Measurements from ENCODE around the gene VWA5B1. TPM values are rescaled to one million over a fixed set of nuclear protein-coding genes. Genes with fewer than 3 reads are reported as not detected.

The VWA5B1 gene, protein sequence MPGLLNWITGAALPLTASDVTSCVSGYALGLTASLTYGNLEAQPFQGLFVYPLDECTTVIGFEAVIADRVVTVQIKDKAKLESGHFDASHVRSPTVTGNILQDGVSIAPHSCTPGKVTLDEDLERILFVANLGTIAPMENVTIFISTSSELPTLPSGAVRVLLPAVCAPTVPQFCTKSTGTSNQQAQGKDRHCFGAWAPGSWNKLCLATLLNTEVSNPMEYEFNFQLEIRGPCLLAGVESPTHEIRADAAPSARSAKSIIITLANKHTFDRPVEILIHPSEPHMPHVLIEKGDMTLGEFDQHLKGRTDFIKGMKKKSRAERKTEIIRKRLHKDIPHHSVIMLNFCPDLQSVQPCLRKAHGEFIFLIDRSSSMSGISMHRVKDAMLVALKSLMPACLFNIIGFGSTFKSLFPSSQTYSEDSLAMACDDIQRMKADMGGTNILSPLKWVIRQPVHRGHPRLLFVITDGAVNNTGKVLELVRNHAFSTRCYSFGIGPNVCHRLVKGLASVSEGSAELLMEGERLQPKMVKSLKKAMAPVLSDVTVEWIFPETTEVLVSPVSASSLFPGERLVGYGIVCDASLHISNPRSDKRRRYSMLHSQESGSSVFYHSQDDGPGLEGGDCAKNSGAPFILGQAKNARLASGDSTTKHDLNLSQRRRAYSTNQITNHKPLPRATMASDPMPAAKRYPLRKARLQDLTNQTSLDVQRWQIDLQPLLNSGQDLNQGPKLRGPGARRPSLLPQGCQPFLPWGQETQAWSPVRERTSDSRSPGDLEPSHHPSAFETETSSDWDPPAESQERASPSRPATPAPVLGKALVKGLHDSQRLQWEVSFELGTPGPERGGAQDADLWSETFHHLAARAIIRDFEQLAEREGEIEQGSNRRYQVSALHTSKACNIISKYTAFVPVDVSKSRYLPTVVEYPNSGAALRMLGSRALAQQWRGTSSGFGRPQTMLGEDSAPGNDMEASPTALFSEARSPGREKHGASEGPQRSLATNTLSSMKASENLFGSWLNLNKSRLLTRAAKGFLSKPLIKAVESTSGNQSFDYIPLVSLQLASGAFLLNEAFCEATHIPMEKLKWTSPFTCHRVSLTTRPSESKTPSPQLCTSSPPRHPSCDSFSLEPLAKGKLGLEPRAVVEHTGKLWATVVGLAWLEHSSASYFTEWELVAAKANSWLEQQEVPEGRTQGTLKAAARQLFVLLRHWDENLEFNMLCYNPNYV
- not detected in 2 replicates for total RNA-seq

DNA sequence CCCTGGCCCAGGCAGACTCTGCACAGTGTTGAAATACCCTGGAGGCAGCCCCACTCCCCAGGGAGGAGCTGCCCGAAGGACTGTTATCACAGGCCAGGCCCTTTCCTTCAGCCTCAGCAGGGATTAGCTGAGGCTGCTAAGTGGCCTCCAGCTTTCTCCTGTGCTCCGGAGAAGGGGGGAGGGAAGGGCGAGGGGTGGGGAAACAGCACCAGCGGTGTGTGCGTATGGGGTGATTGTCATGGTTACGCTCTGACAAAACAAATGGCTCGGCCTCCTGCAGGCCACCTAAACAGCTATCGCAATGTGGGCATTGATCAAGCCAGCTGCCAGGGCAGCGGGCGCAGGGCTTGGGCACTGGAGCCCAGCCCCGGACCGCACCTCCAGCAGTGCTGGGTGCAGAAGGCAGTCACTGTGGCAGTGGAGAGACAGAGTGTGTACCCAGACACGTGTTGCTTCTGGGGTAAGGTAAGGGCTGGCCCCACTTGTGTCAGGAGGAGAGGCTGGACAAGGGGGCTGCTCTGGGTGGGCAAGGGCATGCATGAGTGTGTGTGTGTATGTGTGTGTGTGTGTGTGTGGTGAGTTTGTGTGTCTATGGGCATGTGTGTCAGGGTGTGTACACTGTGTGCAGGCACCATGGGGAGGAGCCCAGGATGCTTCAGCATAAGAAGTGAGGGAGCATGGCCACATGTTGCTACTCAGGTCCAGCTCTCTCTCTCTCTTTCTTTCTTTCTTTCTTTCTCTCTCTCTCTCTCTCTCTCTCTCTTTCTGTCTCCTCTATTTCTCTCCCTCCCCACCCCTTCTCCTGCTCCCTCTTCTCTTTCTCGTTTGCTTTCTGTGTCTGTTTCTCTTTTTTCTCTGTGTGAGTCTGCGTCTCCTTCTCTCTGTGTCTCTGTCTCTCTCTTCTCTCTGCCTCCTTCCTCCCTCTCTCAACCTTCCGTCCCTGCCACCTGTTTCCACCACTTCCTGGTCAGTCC, at the start of gene VWA5B1:
VWA5B1 (plus strand) TSS at position 252 of the 974 bp plus-strand sequence. CDS start 19,727 bp downstream, outside the sequence.
- no peak within 1 kb of the TSS for H3K4me3 ChIP-seq (ENCODE audit: low read depth, low read length)
- DNase-seq (ENCODE audit: low read depth), result no peak
- TF ChIP-seq, protein P1, sequence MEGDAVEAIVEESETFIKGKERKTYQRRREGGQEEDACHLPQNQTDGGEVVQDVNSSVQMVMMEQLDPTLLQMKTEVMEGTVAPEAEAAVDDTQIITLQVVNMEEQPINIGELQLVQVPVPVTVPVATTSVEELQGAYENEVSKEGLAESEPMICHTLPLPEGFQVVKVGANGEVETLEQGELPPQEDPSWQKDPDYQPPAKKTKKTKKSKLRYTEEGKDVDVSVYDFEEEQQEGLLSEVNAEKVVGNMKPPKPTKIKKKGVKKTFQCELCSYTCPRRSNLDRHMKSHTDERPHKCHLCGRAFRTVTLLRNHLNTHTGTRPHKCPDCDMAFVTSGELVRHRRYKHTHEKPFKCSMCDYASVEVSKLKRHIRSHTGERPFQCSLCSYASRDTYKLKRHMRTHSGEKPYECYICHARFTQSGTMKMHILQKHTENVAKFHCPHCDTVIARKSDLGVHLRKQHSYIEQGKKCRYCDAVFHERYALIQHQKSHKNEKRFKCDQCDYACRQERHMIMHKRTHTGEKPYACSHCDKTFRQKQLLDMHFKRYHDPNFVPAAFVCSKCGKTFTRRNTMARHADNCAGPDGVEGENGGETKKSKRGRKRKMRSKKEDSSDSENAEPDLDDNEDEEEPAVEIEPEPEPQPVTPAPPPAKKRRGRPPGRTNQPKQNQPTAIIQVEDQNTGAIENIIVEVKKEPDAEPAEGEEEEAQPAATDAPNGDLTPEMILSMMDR (conservative IDR thresholded peaks at IDR 0.05; ENCODE audit: low read depth, low read length), result no peak

DNA sequence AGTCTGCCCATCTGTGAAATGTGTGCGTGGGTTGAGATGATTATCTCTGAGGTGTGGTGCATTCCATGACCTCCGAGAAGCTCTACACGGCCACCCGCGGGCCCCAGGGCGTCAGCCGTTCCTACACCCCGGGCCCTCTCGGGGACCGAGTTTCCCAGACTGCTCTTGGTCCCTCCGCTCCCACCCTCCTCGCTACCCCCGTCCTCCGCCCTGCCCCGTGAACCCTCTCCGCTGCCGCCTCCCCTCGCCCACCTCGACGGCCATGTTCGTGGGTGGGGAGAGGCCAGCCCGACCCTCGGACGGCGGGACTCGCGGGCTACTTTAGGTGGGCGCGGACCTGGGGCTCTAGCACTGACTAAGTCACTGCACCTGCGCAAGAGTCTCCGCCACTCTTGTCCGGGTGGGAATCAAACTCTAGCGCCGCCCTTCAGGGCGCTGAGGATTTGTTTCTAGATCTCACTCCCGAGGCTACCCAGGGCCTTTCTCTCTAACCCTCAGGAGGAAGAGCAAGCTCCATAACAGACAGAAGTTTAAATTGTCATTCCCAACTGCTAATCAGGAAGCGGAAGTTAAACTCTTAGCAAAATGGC, 47.7 kb upstream of the VWA5B1 start:
- TF ChIP-seq, protein P1 (conservative IDR thresholded peaks at IDR 0.05; ENCODE audit: low read depth, low read length), result no peak

DNA sequence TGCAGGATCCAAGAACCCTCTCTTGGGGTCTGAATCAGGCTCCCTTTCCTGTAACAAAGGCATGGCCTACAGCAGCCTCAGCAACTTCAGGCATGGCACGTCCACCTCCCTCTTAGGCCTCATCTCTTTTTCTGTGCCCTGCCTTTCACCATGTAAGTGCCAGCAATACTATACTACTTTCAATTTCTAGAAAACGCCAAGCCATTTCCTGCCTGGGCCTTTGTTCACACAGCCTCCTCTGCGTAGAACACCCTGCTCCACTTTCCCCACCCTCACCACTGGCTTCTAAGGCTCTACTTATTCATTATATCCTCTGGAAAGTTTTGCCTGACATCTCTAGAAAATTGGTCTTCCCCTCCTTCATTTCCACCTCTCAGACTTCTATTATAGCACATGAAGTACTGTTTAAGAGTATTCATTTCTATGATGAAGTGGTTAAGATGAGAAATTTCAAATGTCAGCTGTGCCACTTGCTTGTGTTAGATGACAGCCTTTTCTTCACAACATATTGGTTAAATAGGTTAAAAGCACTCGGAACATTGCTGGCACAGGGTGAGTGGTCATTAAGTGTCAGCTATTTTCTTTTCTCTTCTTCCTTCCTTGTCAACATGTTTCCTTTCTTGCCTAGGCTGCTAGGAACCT, 41.6 kb upstream of the VWA5B1 start:
- H3K4me3 ChIP-seq (ENCODE audit: low read depth, low read length), result no peak overlapping the region
- no peak for DNase-seq (ENCODE audit: low read depth)
- TF ChIP-seq, protein P1 (conservative IDR thresholded peaks at IDR 0.05; ENCODE audit: low read depth, low read length), result no peak

More for the DNA sequence above, 47.7 kb upstream of the VWA5B1 start:
- no peak for DNase-seq (ENCODE audit: low read depth)
- H3K4me3 ChIP-seq (ENCODE audit: low read depth, low read length), result no peak overlapping the region

DNA sequence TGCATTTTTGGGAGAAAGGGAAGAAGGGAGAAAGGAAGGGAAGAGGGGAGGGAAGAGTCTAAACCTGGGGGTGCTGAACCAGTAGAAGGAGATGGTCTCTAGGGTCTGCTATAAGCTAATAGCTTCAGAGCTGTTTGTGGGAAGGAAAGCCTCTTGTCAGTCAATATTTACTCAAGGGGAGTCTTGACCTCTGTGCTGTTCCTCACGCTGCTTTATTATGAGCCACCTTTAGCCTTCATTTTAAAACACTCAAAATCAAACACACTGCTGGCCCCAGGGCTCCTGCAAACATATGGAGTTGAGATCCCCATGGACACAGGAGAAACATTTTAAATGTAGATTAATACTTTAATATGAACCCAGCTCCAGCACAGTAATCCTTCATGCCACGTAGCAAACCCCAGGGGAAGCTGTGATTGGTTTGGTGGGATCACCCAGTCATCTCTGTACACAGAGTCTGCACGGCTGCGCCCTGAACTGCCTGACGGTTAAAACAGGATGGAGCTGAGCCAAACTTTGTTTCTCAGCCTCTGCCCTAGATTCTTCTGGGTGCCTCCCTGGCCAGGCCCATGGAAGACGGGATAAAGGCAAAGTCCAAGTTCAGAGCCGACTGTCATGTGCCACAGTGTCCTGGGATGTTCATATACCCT, 40.2 kb upstream of the VWA5B1 start:
- DNase-seq (ENCODE audit: low read depth), result no peak
- TF ChIP-seq, protein P1 (conservative IDR thresholded peaks at IDR 0.05; ENCODE audit: low read depth, low read length), result no peak
- no peak overlapping the region for H3K4me3 ChIP-seq (ENCODE audit: low read depth, low read length)

DNA sequence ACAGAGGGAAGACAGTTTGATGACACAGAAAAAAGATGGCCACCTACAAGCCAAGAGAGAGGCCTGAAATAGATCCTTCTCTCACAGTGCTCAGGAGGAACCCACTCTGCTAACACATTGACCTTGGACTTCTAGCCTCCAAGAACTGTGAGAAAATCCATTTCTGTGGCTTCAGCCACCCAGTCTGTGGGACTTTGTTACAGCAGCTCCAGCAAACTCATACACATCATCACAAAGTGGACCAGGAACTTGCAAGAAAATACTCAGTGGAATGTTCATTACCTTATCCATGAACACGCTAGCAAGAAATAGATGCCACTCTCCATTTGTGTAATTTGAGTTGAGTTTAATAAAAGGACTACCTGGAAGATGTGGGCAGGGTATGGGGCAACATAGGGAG, 38.1 kb upstream of the VWA5B1 start:
- H3K4me3 ChIP-seq (ENCODE audit: low read depth, low read length), result no peak overlapping the region
- no peak for DNase-seq (ENCODE audit: low read depth)
- TF ChIP-seq, protein P1 (conservative IDR thresholded peaks at IDR 0.05; ENCODE audit: low read depth, low read length), result no peak

Data from epithelial cell of proximal tubule (primary cell).